Karpas-422 (cell line): ENCODE data around the gene RPS6KA4. TPM values are rescaled to one million over a fixed set of nuclear protein-coding genes. Genes with fewer than 3 reads are reported as not detected.

ENCODE experiments used
- DNase-seq: peaks from one replicate; pipeline ENCODE4 v3.0.0-alpha.2; 2015
- H2AFZ ChIP-seq: fragments of 200-600 bp; sonication (generic); 2 replicates; pipeline ENCODE4 v1.6.1; 2014; ENCODE audit warnings: antibody characterized with exemption, low read length, mixed read lengths
- H3K27ac ChIP-seq: fragments of 200-600 bp; sonication (generic); 2 replicates; pipeline ENCODE4 v1.5.1; 2014; ENCODE audit warnings: mild to moderate bottlenecking, low read length, moderate library complexity
- H3K27me3 ChIP-seq: fragments of 200-600 bp; sonication (generic); 2 replicates; pipeline ENCODE4 v1.6.1; 2014; ENCODE audit warnings: low read length, mixed read lengths
- H3K36me3 ChIP-seq: fragments of 200-600 bp; sonication (generic); 2 replicates; pipeline ENCODE4 v1.6.1; 2014; ENCODE audit warnings: low read length, mixed read lengths; ENCODE audit not compliant: insufficient read depth
- H3K4me1 ChIP-seq: fragments of 200-600 bp; sonication (generic); 2 replicates; pipeline ENCODE4 v1.6.1; 2014; ENCODE audit warnings: mild to moderate bottlenecking, low read length, mixed read lengths
- H3K4me2 ChIP-seq: fragments of 200-600 bp; sonication (generic); 2 replicates; pipeline ENCODE4 v1.6.1; 2014; ENCODE audit warnings: low read length, low read depth, mild to moderate bottlenecking; ENCODE audit not compliant: poor library complexity, severe bottlenecking
- H3K4me3 ChIP-seq: fragments of 200-600 bp; sonication (generic); 2 replicates; pipeline ENCODE4 v1.5.1; 2014; ENCODE audit warnings: mild to moderate bottlenecking, antibody characterized with exemption, low read length, mixed read lengths
- H3K79me2 ChIP-seq: fragments of 200-600 bp; sonication (generic); 2 replicates; pipeline ENCODE4 v1.6.1; 2014; ENCODE audit warnings: mild to moderate bottlenecking, low read length, mixed read lengths
- H3K9ac ChIP-seq: fragments of 200-600 bp; sonication (generic); 2 replicates; pipeline ENCODE4 v1.6.0; 2014; ENCODE audit warnings: low read length
- H3K9me2 ChIP-seq: fragments of 200-600 bp; sonication (generic), shearing (Covaris generic); replicated peaks from 2 replicates; pipeline ENCODE4 v1.6.0; 2014; ENCODE audit warnings: mild to moderate bottlenecking, low read length, moderate library complexity; ENCODE audit not compliant: insufficient read depth
- H3K9me3 ChIP-seq: fragments of 300-700, 200-600 bp; sonication (generic); 2 replicates; pipeline ENCODE4 v1.6.1; 2014; ENCODE audit warnings: low read length, mixed read lengths
- H4K20me1 ChIP-seq: fragments of 200-600 bp; sonication (generic); 2 replicates; pipeline ENCODE4 v1.6.1; 2014; ENCODE audit warnings: mild to moderate bottlenecking, antibody characterized with exemption, low read length, low read depth; ENCODE audit not compliant: insufficient read depth
- total RNA-seq: library from RNA; depleted of rRNA; stranded (reverse); fragments of >200 nt; shearing (Covaris generic); gene quantifications from 2 replicates; pipeline ENCODE4 v1.2.3, GENCODE V29; 2014; ENCODE audit warnings: low replicate concordance

Gene RPS6KA4
- total RNA-seq, 1 experiment from 2014 or later, result 17.1 TPM

DNA sequence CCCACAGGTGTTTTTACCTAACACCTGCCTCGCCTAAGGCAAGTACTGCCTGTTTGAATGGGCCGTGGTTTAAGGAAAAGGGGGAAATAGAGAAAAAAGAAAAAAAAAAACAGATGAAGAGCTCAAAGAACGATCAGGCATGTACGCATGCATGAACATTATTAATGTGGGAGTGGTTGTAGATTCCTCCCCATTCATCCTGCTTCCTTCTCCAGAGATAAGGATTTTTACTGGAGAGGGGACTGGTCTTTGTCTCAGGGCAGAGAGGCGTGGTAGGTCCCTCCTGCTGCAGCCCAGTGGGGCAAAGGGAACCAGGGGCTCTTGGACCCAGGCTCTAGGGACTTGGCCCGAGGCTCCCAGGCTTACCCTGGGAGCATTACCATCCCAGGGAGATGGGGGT lies 23.1 kb downstream of the RPS6KA4 start:
- H3K36me3 ChIP-seq, result no peaks in the 10 kb centered on the region
- no peak overlapping the region for H3K4me3 ChIP-seq
- H3K9ac ChIP-seq, result no peak overlapping the region
- no peaks in the 10 kb centered on the region for H4K20me1 ChIP-seq
- H3K9me3 ChIP-seq, result no peaks in the 10 kb centered on the region
- no peaks in the 10 kb centered on the region for H3K79me2 ChIP-seq
- no peaks in the 10 kb centered on the region for H3K27me3 ChIP-seq
- no peaks in the 10 kb centered on the region; the same call in 1 of the 2 replicates for H3K4me1 ChIP-seq
- DNase-seq, result no peak
- H2AFZ ChIP-seq, result no peak overlapping the region
- H3K4me2 ChIP-seq, result no peak overlapping the region
- H3K27ac ChIP-seq, result no peak overlapping the region
- H3K9me2 ChIP-seq, result no peaks in the 10 kb centered on the region

DNA sequence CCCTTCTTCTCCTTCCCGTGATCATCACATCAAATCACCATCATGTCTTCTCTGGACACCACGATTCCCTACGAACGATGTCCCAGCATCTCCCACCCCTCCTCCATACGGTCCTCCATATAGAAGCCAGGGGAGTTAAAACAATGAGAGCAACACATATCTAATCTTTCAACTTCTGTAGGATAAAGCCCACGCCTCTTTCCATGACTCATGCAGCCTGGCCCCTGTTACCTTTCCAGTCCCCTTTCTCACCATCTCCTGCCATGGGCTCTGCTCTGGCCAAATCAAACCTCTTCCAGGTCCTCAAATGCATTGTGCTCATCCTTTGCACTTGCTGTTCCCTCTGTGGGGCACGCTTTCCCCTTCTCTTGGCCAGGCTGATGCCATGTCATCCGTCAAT lies 23.6 kb downstream of the RPS6KA4 start:
- H3K9ac ChIP-seq, result no peak overlapping the region
- no peak overlapping the region for H3K4me3 ChIP-seq
- DNase-seq, result no peak
- no peak overlapping the region for H3K27ac ChIP-seq
- no peak overlapping the region for H3K4me2 ChIP-seq
- H3K27me3 ChIP-seq, result no peaks in the 10 kb centered on the region
- no peaks in the 10 kb centered on the region for H4K20me1 ChIP-seq
- H3K9me3 ChIP-seq, result no peaks in the 10 kb centered on the region
- no peak overlapping the region for H2AFZ ChIP-seq
- no peaks in the 10 kb centered on the region for H3K79me2 ChIP-seq
- no peaks in the 10 kb centered on the region; the same call in 1 of the 2 replicates for H3K4me1 ChIP-seq
- H3K36me3 ChIP-seq, result no peaks in the 10 kb centered on the region
- no peaks in the 10 kb centered on the region for H3K9me2 ChIP-seq

DNA sequence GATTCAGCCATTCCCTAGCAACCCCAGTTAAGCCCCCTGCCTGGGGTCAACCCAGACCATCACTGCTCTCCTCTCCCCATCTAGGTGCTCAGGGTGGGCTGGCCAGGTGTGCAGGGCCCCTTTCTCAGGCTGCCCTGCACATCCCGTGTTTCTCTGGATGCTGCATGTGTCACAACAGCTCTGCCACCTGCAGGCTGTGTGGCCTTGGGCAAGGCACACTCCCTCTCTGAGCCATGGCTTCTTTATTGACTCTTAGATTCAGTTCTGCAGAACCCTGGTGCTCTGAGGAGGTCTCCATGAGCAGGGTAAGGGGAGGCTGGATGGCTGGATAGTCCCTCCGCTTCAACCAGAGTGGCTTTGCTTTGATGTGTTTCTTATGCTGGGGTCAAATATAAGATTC lies 24.6 kb downstream of the RPS6KA4 start:
- H4K20me1 ChIP-seq, result no peaks in the 10 kb centered on the region
- no peak overlapping the region for H3K9ac ChIP-seq
- H3K4me2 ChIP-seq, result no peak overlapping the region
- no peaks in the 10 kb centered on the region; the same call in 1 of the 2 replicates for H3K4me1 ChIP-seq
- H3K9me3 ChIP-seq, result no peaks in the 10 kb centered on the region
- H3K79me2 ChIP-seq, result no peaks in the 10 kb centered on the region
- no peaks in the 10 kb centered on the region for H3K36me3 ChIP-seq
- DNase-seq, result no peak
- H3K27ac ChIP-seq, result no peak overlapping the region
- H2AFZ ChIP-seq, result no peak overlapping the region
- H3K4me3 ChIP-seq, result no peak overlapping the region
- no peaks in the 10 kb centered on the region for H3K27me3 ChIP-seq
- H3K9me2 ChIP-seq, result no peaks in the 10 kb centered on the region

DNA sequence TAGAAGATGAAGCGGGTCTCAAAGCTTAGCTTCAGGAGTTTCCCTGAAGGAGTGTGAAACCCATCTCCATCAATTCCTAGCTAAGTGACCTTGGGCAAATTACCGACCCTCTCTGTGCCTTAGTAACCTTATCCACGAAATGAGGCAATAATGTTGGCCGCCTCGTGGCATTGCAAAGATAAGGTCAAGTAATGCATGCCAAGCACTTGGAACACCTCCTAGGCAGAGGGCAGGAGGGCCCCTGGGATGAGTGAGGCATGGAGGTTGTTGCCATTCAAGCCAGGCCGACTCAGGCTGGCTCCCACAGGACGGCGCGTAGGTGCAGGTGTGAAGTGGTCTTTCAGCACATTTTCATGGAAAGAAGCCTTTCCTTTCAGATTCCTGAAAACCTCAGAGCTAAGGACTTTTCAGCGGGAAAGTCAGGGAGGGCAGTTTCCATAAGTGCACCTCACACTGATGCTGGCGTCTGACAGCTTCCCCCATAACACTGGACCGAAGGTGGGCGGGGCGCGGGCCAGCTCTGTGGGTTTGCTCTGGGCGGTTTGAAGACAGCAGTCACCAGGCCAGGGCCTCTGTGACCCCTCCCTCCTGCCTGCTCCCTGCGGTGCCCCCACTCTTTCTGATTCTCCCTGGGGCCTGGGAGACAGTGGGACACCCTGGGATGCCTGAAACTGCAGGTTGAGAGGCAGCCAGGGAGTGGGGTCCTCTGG lies 25.2 kb downstream of the RPS6KA4 start:
- Histone ChIP-seq H3K9me3 (no peaks in the 10 kb centered on the region), H2AFZ (no peak overlapping the region), H3K36me3 (no peaks in the 10 kb centered on the region), H3K4me3 (no peak overlapping the region), H3K79me2 (no peaks in the 10 kb centered on the region), H3K4me2 (no peak overlapping the region), H4K20me1 (no peaks in the 10 kb centered on the region), H3K4me1 (no peaks in the 10 kb centered on the region; the same call in 1 of the 2 replicates), H3K27ac (no peak overlapping the region), H3K9me2 (no peaks in the 10 kb centered on the region), H3K9ac (no peak overlapping the region), H3K27me3 (no peaks in the 10 kb centered on the region)
- no peak for DNase-seq

DNA sequence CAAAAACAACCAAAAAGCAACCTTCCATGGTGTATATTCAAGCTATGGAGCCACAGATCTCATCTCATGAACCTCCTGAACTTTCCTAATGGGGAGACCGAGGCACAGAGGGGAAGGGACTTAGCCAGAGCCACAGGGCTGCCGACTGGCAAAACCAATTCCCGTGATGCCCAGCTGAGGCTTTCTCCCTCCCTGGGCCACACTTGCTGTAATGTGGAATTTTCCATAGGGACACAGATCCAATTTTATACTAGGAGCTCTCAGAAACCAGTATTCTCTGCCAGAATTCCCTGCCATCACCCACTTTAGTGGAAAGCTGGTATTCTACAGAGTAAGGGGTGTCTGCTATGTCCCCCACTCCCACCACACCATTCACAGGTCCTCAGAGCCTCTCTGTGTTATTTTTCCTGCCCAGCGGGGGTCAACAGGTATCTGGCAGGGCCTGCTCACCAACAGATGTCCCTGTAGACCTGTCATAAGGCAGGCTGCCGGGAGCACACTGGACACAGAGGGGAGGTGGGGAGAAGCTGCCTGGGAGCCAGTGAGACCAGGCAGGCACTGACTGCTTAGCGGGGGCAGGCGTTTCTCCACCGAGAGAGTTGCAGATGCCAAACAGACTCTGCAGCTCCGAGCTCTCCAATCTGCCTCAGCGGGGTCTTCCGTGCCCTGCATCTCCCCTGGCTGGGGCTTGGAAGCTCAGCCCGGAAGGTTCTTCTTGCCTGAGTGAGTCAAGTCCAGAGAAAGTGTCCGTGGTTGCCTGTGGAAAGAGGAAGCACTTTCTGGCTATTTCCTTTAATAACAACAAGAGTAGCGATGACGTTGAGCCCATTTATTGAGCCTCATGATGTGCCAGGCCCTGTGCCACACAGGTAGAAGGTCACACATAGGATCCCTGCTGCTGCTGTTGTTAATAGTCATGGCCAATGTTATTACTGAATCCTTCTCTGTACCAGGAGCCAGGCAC lies 26.3 kb downstream of the RPS6KA4 start:
- DNase-seq, result no peak
- H3K27ac ChIP-seq, result no peak overlapping the region
- no peaks in the 10 kb centered on the region for H4K20me1 ChIP-seq
- no peak overlapping the region for H3K4me2 ChIP-seq
- H3K4me1 ChIP-seq, result no peaks in the 10 kb centered on the region; the same call in 1 of the 2 replicates
- H2AFZ ChIP-seq, result no peak overlapping the region
- no peaks in the 10 kb centered on the region for H3K9me2 ChIP-seq
- no peaks in the 10 kb centered on the region for H3K9me3 ChIP-seq
- H3K27me3 ChIP-seq, result no peaks in the 10 kb centered on the region
- no peak overlapping the region for H3K9ac ChIP-seq
- no peaks in the 10 kb centered on the region for H3K79me2 ChIP-seq
- no peak overlapping the region for H3K4me3 ChIP-seq
- H3K36me3 ChIP-seq, result no peaks in the 10 kb centered on the region

DNA sequence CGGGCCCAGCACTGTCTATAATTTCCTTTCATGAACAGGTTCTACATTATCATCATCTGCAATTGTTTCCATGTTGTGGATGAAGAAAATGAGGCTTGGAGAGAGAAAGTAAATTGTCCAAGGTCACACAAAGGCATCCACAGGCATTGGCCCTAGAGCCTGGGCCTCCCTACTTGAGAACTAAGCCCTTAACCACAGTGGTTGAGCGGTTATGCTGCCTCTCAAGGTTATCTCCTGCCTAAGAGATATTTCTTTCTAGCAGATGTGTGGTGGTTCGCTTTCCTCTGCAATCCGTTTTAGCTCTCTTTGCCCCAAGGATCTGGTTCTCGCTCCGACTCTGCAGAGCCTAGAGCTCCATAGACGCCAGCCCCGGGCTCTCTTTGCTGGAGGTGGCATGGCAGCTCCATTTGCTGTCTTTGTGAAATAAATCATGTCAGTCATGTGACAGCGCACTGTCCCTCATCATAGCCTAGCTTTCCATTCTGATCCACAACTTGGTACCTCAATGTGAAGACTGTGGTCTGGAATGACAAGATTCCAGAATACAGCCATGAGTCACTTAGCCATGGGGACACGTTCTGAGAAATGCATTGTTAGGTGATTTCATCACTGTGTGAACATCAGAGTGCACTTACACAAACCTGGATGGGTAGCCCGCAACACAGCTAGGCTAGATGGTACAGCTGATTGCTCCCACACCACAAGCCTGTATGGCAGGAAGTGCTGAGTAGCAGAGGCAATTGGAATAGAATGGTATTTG lies 27.2 kb downstream of the RPS6KA4 start:
- Histone ChIP-seq H2AFZ (no peak overlapping the region), H3K9me3 (no peaks in the 10 kb centered on the region), H3K9ac (no peak overlapping the region), H3K9me2 (no peaks in the 10 kb centered on the region), H3K36me3 (no peaks in the 10 kb centered on the region), H3K27ac (no peak overlapping the region), H3K27me3 (no peaks in the 10 kb centered on the region), H3K4me1 (no peaks in the 10 kb centered on the region; the same call in 1 of the 2 replicates), H3K4me2 (no peak overlapping the region), H4K20me1 (no peaks in the 10 kb centered on the region), H3K79me2 (no peaks in the 10 kb centered on the region), H3K4me3 (no peak overlapping the region)
- no peak for DNase-seq

DNA sequence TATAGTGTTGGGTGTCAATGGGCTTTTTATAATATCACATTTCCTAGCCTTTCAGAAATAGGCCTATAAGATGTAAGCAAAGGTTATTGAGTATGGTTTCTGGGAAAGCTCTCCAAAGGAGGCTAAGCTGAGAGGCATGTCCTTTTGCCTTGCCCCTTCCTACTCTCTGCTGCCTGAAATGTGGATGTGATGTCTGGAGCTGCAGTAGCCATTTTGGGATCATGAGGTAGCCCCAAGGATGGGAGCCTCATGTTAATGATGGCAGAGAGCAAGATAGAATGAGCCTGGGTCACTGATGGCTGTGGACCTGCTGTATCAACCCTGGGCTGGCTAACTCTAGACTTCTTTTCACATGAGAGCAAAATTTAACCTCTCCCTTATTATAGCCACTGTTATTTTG lies 29.0 kb downstream of the RPS6KA4 start:
- Histone ChIP-seq H3K27ac (no peak overlapping the region), H3K9me2 (no peaks in the 10 kb centered on the region), H4K20me1 (no peaks in the 10 kb centered on the region), H3K79me2 (no peaks in the 10 kb centered on the region), H3K9ac (no peak overlapping the region), H3K36me3 (no peaks in the 10 kb centered on the region), H3K9me3 (no peaks in the 10 kb centered on the region), H3K4me3 (no peak overlapping the region), H2AFZ (no peak overlapping the region), H3K4me1 (no peaks in the 10 kb centered on the region; the same call in 1 of the 2 replicates), H3K4me2 (no peak overlapping the region), H3K27me3 (no peaks in the 10 kb centered on the region)
- DNase-seq, result no peak

DNA sequence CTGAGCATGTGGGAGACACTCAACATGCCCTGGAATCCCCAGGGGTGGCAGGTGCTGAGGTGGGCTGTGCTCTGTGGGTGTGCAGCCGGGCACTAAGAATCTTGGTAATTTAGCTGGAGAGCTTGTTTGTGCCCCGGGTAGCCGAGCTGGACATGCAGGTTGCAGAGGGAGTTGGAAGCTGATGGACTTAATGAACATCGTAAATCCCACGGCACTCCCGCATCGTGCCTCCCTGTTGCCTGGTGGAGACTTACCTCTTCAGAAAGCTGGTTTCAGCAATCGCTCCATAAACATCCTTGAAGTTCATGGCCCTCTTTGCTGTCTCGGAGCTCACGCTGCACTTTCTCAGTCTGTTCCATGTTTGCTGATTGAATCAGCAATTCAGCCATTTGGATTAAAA lies 29.9 kb downstream of the RPS6KA4 start:
- H3K9ac ChIP-seq, result no peak overlapping the region

More for the DNA sequence above, 29.9 kb downstream of the RPS6KA4 start:
- H3K79me2 ChIP-seq, result no peaks in the 10 kb centered on the region
- H4K20me1 ChIP-seq, result no peaks in the 10 kb centered on the region
- H3K9me3 ChIP-seq, result no peaks in the 10 kb centered on the region
- H3K27me3 ChIP-seq, result no peaks in the 10 kb centered on the region
- H3K4me1 ChIP-seq, result no peaks in the 10 kb centered on the region; the same call in 1 of the 2 replicates
- no peak overlapping the region for H3K27ac ChIP-seq
- H3K4me3 ChIP-seq, result no peak overlapping the region
- no peaks in the 10 kb centered on the region for H3K36me3 ChIP-seq
- H3K4me2 ChIP-seq, result no peak overlapping the region
- DNase-seq, result no peak
- no peaks in the 10 kb centered on the region for H3K9me2 ChIP-seq
- H2AFZ ChIP-seq, result no peak overlapping the region
